GM19324 (cell line): ENCODE results near the gene NDOR1.

Source experiments
- ATAC-seq: cut with Tn5 transposase; IDR thresholded peaks from one replicate; pipeline ENCODE4 v1.9.1; 2021; ENCODE audit warnings: mild to moderate bottlenecking, moderate library complexity; ENCODE audit not compliant: unreplicated experiment, low FRiP score

NDOR1 gene

GRCh38 chr9:137218212-137218753, 12.8 kb downstream of the NDOR1 start:
- ATAC-seq: no peak

DNA sequence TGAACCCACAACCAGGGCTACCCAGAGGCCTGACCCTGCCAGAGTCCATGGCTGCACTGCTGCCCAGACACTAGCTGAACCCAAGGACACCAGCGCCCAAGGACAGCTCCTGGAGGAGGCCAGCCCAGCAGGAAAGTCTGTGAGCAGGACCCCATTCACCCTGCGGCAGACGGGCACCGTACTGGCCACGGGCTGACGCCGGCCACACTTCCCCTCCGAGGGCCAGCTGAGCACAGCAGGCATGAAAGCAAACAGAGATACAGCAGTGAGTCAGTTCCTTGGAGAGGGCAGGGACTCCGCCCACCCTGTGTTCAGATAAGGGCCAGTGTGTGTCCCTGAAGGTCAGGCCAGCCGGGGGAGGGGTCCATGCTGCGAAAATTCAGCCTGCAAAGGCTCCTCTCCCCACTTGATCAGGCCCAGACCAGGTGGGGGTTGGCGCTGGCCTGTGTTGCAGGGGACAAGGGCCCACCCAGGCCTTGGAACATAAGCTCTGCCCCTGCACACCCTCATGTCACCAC, 13.3 kb downstream of the NDOR1 start:
- no peak for ATAC-seq

GRCh38 chr9:137219757-137220316, 14.3 kb downstream of the NDOR1 start:
- ATAC-seq: no peak

DNA sequence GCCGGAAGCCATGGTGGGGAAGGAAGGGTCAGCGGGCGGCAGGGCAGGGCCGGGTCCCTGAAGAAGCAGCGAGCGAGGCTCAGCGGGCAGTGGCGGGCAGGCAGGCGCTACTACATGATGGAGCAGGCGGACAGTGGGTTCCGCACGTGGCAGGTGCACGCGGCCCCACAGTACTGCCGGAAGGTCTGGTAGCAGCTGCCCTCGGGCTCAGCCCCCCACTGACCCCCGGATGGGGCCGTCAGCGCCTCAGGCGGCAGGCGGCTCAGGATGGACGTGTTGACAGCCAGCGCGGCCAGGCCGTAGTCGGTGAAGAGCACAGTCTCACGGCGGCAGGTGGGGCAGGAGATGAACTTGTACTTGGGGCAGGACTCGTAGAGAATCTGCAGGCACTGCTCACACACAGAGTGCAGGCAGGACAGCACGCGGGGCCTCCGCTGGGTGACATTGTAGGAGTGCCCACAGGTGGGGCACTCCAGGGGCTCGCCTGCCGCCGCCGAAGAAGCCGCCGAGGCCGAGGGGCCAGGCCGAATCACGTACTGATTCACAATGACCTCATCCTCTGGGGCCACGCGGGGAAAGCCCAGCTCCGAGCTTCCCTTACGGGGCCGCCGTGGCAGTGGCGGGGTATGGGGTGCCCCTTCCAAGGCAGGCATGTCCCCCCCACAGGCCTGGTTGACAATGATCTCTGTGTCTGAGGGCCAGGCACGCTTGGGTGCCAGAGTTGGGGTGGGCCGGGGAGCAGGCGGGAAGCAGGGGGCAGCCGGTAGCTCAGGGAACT, 15.0 kb downstream of the NDOR1 start:
- no peak for ATAC-seq

GRCh38 chr9:137221095-137221505, 15.6 kb downstream of the NDOR1 start:
- ATAC-seq: no peak

DNA sequence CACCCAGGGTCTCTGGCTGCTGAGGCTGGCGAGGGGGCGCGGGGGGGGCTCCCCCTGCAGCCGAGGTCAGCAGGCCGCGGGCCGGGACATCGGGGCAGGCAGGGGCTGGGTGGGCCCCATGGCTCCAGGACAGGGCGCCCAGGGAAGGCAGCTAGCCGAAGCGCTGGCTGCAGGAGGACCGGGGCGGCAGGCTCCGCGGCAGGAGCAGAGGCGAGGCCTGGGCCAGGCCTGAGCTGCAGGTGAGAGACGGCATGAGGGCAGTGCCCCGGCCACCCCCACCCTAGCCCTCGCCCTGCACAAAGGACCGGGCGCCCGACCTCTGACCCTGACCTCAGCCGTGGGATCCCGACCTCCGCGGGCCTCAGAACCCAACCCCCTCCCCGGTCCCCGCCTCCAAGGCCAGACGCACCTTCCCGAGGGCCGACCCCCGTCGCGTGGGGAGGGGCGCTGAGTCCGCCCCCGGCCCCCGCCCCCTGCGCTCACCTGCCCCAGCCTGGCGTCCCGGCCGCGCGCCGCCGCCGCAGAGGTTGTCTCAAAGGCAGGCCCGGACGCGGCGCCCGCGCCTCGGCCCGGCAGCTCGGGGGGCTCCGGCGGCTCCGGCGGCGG, 16.1 kb downstream of the NDOR1 start:
- no peak for ATAC-seq

GRCh38 chr9:137222190-137223077, 16.9 kb downstream of the NDOR1 start, which contains the start of gene RNF208:
TSS of gene RNF208 (minus strand) at chr9:137222240. CDS start at chr9:137221212, 1,028 bp downstream.
- ATAC-seq: no peak

- ATAC-seq: peak; percentile 78
These were observed 17.8 kb downstream of the NDOR1 start for GRCh38 chr9:137223078-137223970.

- no peak for ATAC-seq
These were observed 19.6 kb downstream of the NDOR1 start, which contains the start of gene CYSRT1 for GRCh38 chr9:137224830-137225694. TSS of gene CYSRT1 (plus strand) at chr9:137225174. CDS start at chr9:137225622, 448 bp downstream.

DNA sequence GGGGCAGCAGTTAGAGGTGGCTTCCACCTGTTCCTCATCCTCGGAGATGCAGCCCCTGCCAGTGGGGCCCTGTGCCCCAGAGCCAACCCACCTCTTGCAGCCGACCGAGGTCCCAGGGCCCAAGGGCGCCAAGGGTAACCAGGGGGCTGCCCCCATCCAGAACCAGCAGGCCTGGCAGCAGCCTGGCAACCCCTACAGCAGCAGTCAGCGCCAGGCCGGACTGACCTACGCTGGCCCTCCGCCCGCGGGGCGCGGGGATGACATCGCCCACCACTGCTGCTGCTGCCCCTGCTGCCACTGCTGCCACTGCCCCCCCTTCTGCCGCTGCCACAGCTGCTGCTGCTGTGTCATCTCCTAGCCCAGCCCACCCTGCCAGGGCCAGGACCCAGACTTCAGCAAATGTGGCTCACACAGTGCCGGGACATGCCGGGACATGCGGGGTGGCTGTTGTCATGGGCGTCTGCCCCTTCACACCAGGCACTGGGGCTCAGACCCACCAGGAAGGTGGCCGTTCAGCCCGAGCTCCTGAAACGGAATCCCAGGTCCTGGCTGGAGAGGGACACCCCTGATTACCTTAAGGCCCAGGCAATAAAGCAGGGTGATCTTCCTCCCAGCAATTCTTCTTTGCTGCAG, 20.3 kb downstream of the NDOR1 start:
- ATAC-seq: no peak

GRCh38 chr9:137226338-137227053, 21.0 kb downstream of the NDOR1 start:
- ATAC-seq: no peak

DNA sequence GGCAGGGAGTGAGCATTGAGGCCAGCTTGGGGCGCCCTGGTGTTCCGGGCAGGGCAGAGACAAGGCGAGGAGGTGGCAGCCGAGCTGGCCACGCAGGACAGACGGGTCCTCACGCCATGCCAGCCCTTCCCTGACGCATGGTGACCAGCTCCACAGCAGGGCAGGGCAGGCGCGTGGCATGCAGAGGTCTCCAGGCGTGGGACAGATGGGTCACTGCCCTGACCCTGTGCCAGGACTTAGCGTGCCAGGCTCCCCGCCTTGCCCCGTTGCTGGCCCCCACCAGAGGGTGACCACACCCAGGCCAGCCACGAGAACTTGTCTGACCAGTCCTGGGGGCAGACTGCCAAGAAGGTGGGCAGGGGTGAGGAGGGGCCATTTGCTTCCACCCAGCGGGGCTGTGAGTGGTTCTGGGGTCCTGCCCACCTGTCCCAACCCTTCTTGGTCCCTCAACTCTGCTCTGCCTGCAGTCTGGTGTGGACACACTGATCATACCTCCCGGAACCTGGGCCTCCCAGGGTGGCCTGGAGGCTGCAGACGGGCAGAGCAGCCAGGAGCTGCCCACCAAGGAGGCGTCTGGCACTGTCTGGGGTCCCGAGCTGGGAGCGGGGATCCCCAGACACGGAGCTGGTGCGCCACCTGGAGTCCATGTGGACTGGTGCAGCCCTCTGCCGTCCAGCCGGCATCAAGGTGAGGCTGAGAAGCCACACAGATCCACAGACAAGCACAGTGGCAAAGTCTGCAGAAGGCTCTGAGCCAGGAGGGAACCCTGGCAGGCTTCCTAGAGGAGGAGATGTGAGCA, 21.8 kb downstream of the NDOR1 start, which contains the start of gene RNF224:
Gene RNF224 (plus strand): TSS at position 449 of the 799 bp plus-strand sequence. CDS start 834 bp downstream, outside the sequence.
- ATAC-seq: no peak

DNA sequence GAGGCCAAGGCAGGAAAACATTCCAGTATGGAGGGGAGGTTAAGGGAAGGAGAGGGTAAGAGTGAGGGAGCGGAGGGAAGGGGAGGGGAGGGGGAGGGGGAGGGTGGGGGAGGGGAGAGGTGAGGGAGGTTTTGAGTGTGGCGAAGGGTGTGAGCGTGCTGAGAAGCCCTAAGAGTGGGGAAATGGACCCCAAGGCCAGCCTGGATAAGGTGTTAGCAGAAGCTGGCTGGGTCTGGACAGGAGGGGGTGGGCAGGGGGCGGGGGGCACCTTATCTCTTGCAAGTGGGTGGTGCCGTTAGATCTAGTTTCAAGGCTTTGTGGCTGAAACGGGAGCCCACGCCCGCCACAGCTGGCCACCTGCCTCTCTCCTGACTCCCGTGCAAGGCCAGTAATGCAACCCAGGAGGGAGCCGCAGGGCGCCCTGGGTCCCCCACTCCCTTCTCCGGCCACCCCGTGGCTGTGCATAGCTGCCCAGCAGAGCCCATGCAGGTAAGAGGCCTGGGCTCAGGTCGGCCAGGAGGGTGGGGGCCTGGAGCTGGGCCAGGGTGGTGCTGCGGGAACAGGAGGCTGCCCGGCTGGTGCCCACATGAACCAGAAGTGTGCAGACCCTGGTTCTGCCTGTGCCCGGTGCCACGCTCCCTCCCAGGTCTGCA, 22.5 kb downstream of the NDOR1 start:
- ATAC-seq: no peak

- no peak for ATAC-seq
These were observed 23.0 kb downstream of the NDOR1 start for GRCh38 chr9:137228506-137228967.
